GM10248 (cell line): ENCODE data around the gene POLR1F.

ENCODE experiments used
- CTCF ChIA-PET: fragments of 300-600 bp; sonication (Branson Sonifier 250); formaldehyde crosslinking; extraction: SDS; loops from one replicate; lab custom pipeline; 2021; ENCODE audit warnings: antibody characterized with exemption; lab: Yijun Ruan, JAX
- POLR2A ChIA-PET: fragments of 350-650 bp; sonication (Branson Sonifier 250); formaldehyde crosslinking; extraction: SDS; loops from one replicate; lab custom pipeline; 2020; ENCODE audit warnings: antibody characterized with exemption; lab: Yijun Ruan, JAX
- DNase-seq: peaks from one replicate; pipeline ENCODE4 v3.0.0; 2012; ENCODE audit errors: extremely low spot score
- TF ChIP-seq, protein P1 (sequence below): IDR thresholded peaks from 2 replicates; pipeline ENCODE4 v1.5.1; 2012; ENCODE audit warnings: mild to moderate bottlenecking, low read depth; ENCODE audit errors: extremely low read depth, missing control alignments, control extremely low read depth

POLR1F gene

DNA sequence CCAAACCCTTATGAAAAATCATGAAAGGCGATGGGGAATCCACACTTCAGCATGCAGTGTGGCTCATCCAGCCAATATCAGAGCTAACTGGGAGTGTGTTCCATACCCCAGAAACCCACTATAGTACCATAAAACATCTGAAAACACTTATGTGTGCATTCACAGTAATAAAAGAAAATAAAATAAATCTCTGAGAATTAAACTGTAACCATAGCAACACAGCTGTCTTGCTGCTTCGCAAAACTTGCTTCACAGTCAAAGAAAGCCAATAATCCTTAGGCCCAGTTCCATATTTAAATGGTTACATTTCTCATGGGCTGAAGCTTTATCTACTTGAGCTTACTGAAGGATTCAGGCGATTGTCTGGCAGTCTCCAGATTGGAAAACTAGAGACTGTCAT, 19.9 kb upstream of the POLR1F start:
- ChIA-PET CTCF (interaction anchor here (0.7 to 4.0 kb wide), 4 partner anchors 17 to 870 kb away, joined by 3 to 17 read pairs (median 3); partner anchors contain the start of gene POLR1F), POLR2A (no interaction called here)
- TF ChIP-seq, protein P1, sequence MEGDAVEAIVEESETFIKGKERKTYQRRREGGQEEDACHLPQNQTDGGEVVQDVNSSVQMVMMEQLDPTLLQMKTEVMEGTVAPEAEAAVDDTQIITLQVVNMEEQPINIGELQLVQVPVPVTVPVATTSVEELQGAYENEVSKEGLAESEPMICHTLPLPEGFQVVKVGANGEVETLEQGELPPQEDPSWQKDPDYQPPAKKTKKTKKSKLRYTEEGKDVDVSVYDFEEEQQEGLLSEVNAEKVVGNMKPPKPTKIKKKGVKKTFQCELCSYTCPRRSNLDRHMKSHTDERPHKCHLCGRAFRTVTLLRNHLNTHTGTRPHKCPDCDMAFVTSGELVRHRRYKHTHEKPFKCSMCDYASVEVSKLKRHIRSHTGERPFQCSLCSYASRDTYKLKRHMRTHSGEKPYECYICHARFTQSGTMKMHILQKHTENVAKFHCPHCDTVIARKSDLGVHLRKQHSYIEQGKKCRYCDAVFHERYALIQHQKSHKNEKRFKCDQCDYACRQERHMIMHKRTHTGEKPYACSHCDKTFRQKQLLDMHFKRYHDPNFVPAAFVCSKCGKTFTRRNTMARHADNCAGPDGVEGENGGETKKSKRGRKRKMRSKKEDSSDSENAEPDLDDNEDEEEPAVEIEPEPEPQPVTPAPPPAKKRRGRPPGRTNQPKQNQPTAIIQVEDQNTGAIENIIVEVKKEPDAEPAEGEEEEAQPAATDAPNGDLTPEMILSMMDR = no peak

DNA sequence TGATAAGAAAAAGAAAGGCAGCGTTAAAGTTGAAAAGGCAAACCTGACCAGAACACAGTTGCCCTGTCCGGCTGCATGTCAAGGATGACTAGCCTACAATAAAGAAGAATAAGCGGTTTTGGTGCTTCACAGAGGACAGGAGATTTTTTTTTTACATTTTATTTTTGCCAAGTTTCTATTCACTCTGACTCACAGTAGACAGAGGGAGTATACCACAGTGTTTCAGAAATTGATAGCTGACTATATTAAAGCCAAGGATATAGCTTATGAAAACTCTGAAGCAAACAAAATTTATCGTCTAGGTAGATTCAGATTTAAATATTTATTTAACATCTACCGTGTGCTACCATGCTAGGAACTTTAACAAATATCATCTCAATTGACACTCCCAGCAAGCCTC, 16.9 kb upstream of the POLR1F start:
- POLR2A ChIA-PET = no interaction called here
- no peak for DNase-seq
- TF ChIP-seq, protein P1 = no peak
- CTCF ChIA-PET = interaction anchor here (0.7 to 2.7 kb wide), 4 partner anchors 12 to 872 kb away, joined by 3 to 17 read pairs (median 10); partner anchors contain the start of gene POLR1F

More for the DNA sequence above, 19.9 kb upstream of the POLR1F start:
- DNase-seq = no peak

DNA sequence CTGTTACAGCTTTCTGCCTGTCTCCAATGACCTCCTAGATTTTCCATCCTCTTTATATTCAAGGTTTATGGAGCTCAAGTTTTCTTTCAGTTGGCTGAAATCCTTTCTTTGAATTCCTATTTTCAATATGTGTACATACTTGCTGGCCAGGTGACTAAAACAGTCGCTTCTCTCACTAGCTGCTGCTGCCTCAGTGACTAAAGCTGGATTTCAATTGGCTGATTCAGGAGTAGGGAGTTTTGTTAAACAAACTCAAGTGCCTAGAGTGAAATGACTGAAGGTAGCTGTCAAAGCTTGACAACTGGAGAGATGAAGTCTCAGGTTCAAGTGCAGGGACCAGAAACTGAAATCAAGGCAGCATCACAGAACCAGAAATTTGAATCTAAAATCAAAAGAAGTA, 6.7 kb upstream of the POLR1F start:
- TF ChIP-seq, protein P1 = no peak
- POLR2A ChIA-PET = no interaction called here
- no peak for DNase-seq
- CTCF ChIA-PET = interaction anchor here (0.7 to 9.5 kb wide), 5 partner anchors 17 to 881 kb away, joined by 3 to 248 read pairs (median 4); no protein-coding TSS in a partner anchor

DNA sequence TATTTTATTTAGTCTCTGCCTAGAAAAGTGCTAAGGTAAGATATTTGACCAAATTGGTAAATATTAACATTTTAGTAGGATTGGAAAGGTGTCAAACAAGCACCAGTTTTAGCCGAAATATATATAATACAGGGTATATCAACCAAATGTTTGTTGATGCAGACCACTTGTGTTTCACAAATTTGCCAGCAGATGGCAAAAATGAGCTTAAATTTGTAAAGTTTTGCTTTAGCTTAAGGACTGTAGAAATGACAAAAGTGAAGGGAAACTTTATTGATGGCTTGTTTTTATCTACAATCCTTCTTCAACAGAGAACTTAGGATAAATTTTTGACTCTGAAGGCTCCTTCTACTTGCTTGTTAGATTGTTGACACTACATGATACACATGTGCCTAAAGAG, 4.8 kb upstream of the POLR1F start:
- POLR2A ChIA-PET = no interaction called here
- CTCF ChIA-PET = interaction anchor here (0.6 to 9.5 kb wide), 38 partner anchors 9 to 1540 kb away, joined by 3 to 248 read pairs (median 4); partner anchors contain the start of gene ABCB5

DNA sequence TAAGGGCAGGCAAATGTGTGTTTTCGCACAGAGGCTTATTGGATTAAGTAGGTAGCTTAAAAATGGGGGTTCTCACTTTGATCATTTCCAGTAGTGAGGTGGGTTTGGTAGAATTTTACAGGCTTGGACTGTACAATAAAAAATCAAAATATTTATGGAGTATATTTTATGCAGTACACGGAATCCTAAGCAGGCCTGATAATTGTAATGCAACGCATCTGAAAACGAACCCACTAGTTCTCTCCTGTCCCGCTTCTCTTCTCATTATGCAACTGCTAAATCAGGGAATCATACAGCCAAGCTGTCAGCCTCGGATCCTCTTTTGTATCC, 377 bp upstream of the POLR1F start:
- no peak for DNase-seq
- TF ChIP-seq, protein P1 = no peak
- CTCF ChIA-PET = interaction anchor here (0.6 to 9.5 kb wide), 38 partner anchors 9 to 1358 kb away, joined by 3 to 248 read pairs (median 3); partner anchors contain the start of gene ITGB8
- POLR2A ChIA-PET = interaction anchor here (0.5 to 0.6 kb wide), 2 partner anchors 21 to 485 kb away, joined by 3 read pairs; no protein-coding TSS in a partner anchor

More for the DNA sequence above, 4.8 kb upstream of the POLR1F start:
- DNase-seq = no peak
- TF ChIP-seq, protein P1 = peak; percentile 56

DNA sequence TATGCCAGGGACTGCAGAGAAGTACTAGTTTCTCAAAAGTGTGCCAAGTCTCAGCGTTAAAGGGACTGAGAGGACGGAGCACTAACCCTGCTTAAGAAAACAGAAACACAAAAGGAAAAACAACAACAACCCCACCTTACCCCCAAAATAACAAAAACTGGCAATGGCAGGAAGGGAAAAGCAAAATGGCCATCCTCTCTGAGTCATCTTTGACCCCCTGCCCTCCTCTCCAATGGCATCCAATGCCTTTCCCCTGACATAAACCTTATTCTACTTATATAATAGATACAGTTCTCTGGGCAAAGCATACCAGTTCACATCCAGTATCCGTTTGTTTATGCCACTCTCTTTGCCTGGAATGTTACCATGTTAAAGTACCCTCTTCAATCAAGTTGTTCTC, 1.6 kb downstream of the POLR1F start:
- TF ChIP-seq, protein P1 = no peak
- no peak for DNase-seq
- CTCF ChIA-PET = interaction anchor here (1.8 kb wide), 1 partner anchor 891 kb away, joined by 4 read pairs; no protein-coding TSS in a partner anchor
- POLR2A ChIA-PET = no interaction called here
